Measurements from ENCODE around the gene ANK3.

Gene ANK3

GRCh38 chr10:60252688-60253087 is 137.0 kb downstream of the ANK3 start:
- Histone ChIP-seq H3K36me3 (ENCODE audit: control insufficient read depth, insufficient read depth, low read length) (no peaks in the 10 kb centered on the region), H3K4me3 (ENCODE audit: insufficient read depth, low read depth, low read length) (no peak overlapping the region), H3K9me3 (ENCODE audit: control insufficient read depth, low read length) (no peaks in the 10 kb centered on the region), H3K4me1 (ENCODE audit: control insufficient read depth, insufficient read depth, low read length) (peaks cover 3% of the 10 kb centered on the region), H3K27me3 (ENCODE audit: control insufficient read depth, insufficient read depth, low read length, poor library complexity, severe bottlenecking) (no peaks in the 10 kb centered on the region), H3K27ac (ENCODE audit: insufficient read depth, low read depth, low read length, poor library complexity, severe bottlenecking) (no peak overlapping the region)
- 93% methylated on average over 4 of the region's 4 CpGs for WGBS, 2 experiments

DNA sequence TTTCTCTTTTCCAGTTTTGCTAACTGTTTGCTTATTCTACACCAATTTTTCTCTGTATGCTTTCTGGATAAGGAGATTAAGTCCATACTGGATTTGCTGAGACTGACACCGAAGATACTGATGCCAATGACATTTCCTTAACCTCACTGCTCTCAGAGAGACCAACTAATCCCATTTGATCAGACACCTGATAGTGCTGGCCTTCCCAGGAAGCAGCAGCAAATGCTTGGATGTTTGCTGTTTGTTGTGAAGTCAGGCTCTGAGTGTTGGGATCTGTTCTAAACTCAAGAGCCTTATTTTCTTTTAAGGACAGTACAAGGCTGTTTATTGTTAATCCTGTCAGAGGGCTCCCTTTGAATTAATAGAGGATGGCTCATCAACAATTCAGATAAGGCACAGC is 143.3 kb downstream of the ANK3 start:
- Histone ChIP-seq H3K4me3 (ENCODE audit: insufficient read depth, low read depth, low read length) (no peak overlapping the region), H3K9me3 (ENCODE audit: control insufficient read depth, low read length) (no peaks in the 10 kb centered on the region), H3K4me1 (ENCODE audit: control insufficient read depth, insufficient read depth, low read length) (no peaks in the 10 kb centered on the region), H3K27ac (ENCODE audit: insufficient read depth, low read depth, low read length, poor library complexity, severe bottlenecking) (no peak overlapping the region), H3K36me3 (ENCODE audit: control insufficient read depth, insufficient read depth, low read length) (no peaks in the 10 kb centered on the region), H3K27me3 (ENCODE audit: control insufficient read depth, insufficient read depth, low read length, poor library complexity, severe bottlenecking) (no peaks in the 10 kb centered on the region)
- WGBS, 2 experiments: 88 to 100% methylated on average over 1 of the region's 1 CpG

GRCh38 chr10:60239228-60239627 is 150.4 kb downstream of the ANK3 start:
- no peaks in the 10 kb centered on the region for H3K36me3 ChIP-seq (ENCODE audit: control insufficient read depth, insufficient read depth, low read length)
- H3K27me3 ChIP-seq (ENCODE audit: control insufficient read depth, insufficient read depth, low read length, poor library complexity, severe bottlenecking): no peaks in the 10 kb centered on the region
- WGBS, 2 experiments: 100% methylated on average over 1 of the region's 1 CpG
- H3K4me3 ChIP-seq (ENCODE audit: insufficient read depth, low read depth, low read length): no peak overlapping the region
- no peaks in the 10 kb centered on the region for H3K4me1 ChIP-seq (ENCODE audit: control insufficient read depth, insufficient read depth, low read length)
- H3K27ac ChIP-seq (ENCODE audit: insufficient read depth, low read depth, low read length, poor library complexity, severe bottlenecking): no peak overlapping the region
- H3K9me3 ChIP-seq (ENCODE audit: control insufficient read depth, low read length): no peaks in the 10 kb centered on the region

DNA sequence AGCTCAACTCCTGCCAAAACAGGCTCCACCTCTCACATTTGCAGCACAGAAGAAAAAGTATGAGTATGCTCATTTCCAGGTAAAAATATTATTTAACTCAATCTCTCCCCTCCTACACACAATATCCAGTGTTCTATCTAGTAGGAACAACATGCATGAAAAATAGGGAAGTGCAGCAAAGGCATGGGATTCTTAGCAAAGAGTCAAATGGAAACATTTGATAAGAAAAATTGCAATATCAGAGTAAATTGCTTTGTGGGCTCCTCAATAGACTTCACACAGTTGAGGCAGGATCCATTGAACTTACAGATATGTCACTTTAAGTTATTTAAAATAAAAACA is 150.9 kb downstream of the ANK3 start:
- Histone ChIP-seq H3K4me1 (ENCODE audit: control insufficient read depth, insufficient read depth, low read length) (no peaks in the 10 kb centered on the region), H3K4me3 (ENCODE audit: insufficient read depth, low read depth, low read length) (no peak overlapping the region), H3K9me3 (ENCODE audit: control insufficient read depth, low read length) (no peaks in the 10 kb centered on the region), H3K36me3 (ENCODE audit: control insufficient read depth, insufficient read depth, low read length) (no peaks in the 10 kb centered on the region), H3K27ac (ENCODE audit: insufficient read depth, low read depth, low read length, poor library complexity, severe bottlenecking) (no peak overlapping the region), H3K27me3 (ENCODE audit: control insufficient read depth, insufficient read depth, low read length, poor library complexity, severe bottlenecking) (no peaks in the 10 kb centered on the region)

GRCh38 chr10:60237977-60238758 is 151.5 kb downstream of the ANK3 start:
- H3K36me3 ChIP-seq (ENCODE audit: control insufficient read depth, insufficient read depth, low read length): no peaks in the 10 kb centered on the region
- no peaks in the 10 kb centered on the region for H3K9me3 ChIP-seq (ENCODE audit: control insufficient read depth, low read length)
- no peak overlapping the region for H3K27ac ChIP-seq (ENCODE audit: insufficient read depth, low read depth, low read length, poor library complexity, severe bottlenecking)
- no peaks in the 10 kb centered on the region for H3K27me3 ChIP-seq (ENCODE audit: control insufficient read depth, insufficient read depth, low read length, poor library complexity, severe bottlenecking)
- no peaks in the 10 kb centered on the region for H3K4me1 ChIP-seq (ENCODE audit: control insufficient read depth, insufficient read depth, low read length)
- H3K4me3 ChIP-seq (ENCODE audit: insufficient read depth, low read depth, low read length): no peak overlapping the region
- WGBS, 2 experiments: 81 to 91% methylated on average over 5 to 6 of the region's 6 CpGs

- 91 to 96% methylated on average over 9 of the region's 9 CpGs for WGBS, 2 experiments
- Histone ChIP-seq H3K36me3 (ENCODE audit: control insufficient read depth, insufficient read depth, low read length) (no peaks in the 10 kb centered on the region), H3K4me1 (ENCODE audit: control insufficient read depth, insufficient read depth, low read length) (no peaks in the 10 kb centered on the region), H3K27ac (ENCODE audit: insufficient read depth, low read depth, low read length, poor library complexity, severe bottlenecking) (no peak overlapping the region), H3K9me3 (ENCODE audit: control insufficient read depth, low read length) (no peaks in the 10 kb centered on the region), H3K4me3 (ENCODE audit: insufficient read depth, low read depth, low read length) (no peak overlapping the region), H3K27me3 (ENCODE audit: control insufficient read depth, insufficient read depth, low read length, poor library complexity, severe bottlenecking) (no peaks in the 10 kb centered on the region)
These were observed 152.7 kb downstream of the ANK3 start for GRCh38 chr10:60236869-60237524.

DNA sequence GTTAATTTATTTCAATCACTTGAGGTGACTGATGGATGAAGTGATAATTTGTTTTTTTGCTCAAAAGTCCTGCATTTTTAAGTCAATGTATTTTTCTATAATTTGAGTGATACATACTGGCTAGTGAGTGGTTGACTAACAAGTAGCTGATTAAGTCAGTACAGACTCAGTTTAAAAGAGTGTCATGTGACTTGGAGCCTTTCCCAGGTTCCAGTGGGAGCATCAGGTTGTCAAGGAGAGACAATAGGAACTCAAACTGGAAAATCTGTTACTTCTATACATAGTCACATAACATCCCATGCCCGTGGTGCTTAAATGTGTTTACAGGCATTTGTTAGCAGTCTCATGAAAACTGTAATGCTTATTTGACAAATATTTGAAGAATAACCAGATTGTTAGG is 154.7 kb downstream of the ANK3 start:
- Histone ChIP-seq H3K4me3 (ENCODE audit: insufficient read depth, low read depth, low read length) (no peak overlapping the region), H3K4me1 (ENCODE audit: control insufficient read depth, insufficient read depth, low read length) (no peaks in the 10 kb centered on the region), H3K9me3 (ENCODE audit: control insufficient read depth, low read length) (no peaks in the 10 kb centered on the region), H3K27me3 (ENCODE audit: control insufficient read depth, insufficient read depth, low read length, poor library complexity, severe bottlenecking) (no peaks in the 10 kb centered on the region), H3K27ac (ENCODE audit: insufficient read depth, low read depth, low read length, poor library complexity, severe bottlenecking) (no peak overlapping the region), H3K36me3 (ENCODE audit: control insufficient read depth, insufficient read depth, low read length) (no peaks in the 10 kb centered on the region)
- 80 to 100% methylated on average over 1 of the region's 1 CpG for WGBS, 2 experiments

GRCh38 chr10:60234551-60234950 is 155.1 kb downstream of the ANK3 start:
- Histone ChIP-seq H3K4me3 (ENCODE audit: insufficient read depth, low read depth, low read length) (no peak overlapping the region), H3K27me3 (ENCODE audit: control insufficient read depth, insufficient read depth, low read length, poor library complexity, severe bottlenecking) (no peaks in the 10 kb centered on the region), H3K4me1 (ENCODE audit: control insufficient read depth, insufficient read depth, low read length) (no peaks in the 10 kb centered on the region), H3K9me3 (ENCODE audit: control insufficient read depth, low read length) (no peaks in the 10 kb centered on the region), H3K27ac (ENCODE audit: insufficient read depth, low read depth, low read length, poor library complexity, severe bottlenecking) (no peak overlapping the region), H3K36me3 (ENCODE audit: control insufficient read depth, insufficient read depth, low read length) (no peaks in the 10 kb centered on the region)
- WGBS, 2 experiments: 82 to 100% methylated on average over 3 of the region's 4 CpGs

DNA sequence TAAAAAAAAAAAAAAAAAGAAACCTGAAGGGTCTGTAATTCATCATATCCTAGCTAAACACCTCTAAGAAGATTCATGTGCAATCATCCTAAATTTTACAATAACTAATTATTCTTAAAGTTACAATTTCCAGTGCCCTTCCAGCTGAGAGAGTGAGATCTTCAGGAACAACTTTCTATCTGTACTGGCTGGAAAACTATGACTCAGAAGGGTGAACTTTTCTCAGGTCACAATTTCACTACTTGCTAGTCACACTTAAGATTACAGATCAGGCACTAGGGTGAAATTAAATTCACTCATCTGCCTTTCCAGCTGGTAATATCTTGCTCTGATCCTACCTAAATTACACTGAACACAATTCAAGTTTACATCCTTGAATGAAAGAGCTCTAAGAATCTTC is 158.8 kb downstream of the ANK3 start:
- Histone ChIP-seq H3K4me3 (ENCODE audit: insufficient read depth, low read depth, low read length) (no peak overlapping the region), H3K27me3 (ENCODE audit: control insufficient read depth, insufficient read depth, low read length, poor library complexity, severe bottlenecking) (no peaks in the 10 kb centered on the region), H3K36me3 (ENCODE audit: control insufficient read depth, insufficient read depth, low read length) (no peaks in the 10 kb centered on the region), H3K4me1 (ENCODE audit: control insufficient read depth, insufficient read depth, low read length) (no peaks in the 10 kb centered on the region), H3K9me3 (ENCODE audit: control insufficient read depth, low read length) (no peaks in the 10 kb centered on the region), H3K27ac (ENCODE audit: insufficient read depth, low read depth, low read length, poor library complexity, severe bottlenecking) (no peak overlapping the region)

- Histone ChIP-seq H3K9me3 (ENCODE audit: control insufficient read depth, low read length) (no peaks in the 10 kb centered on the region), H3K4me1 (ENCODE audit: control insufficient read depth, insufficient read depth, low read length) (no peaks in the 10 kb centered on the region), H3K4me3 (ENCODE audit: insufficient read depth, low read depth, low read length) (no peak overlapping the region), H3K36me3 (ENCODE audit: control insufficient read depth, insufficient read depth, low read length) (no peaks in the 10 kb centered on the region), H3K27me3 (ENCODE audit: control insufficient read depth, insufficient read depth, low read length, poor library complexity, severe bottlenecking) (no peaks in the 10 kb centered on the region), H3K27ac (ENCODE audit: insufficient read depth, low read depth, low read length, poor library complexity, severe bottlenecking) (no peak overlapping the region)
- WGBS, 2 experiments: 92 to 93% methylated on average over 7 of the region's 8 CpGs
These were observed 165.5 kb downstream of the ANK3 start for GRCh38 chr10:60224066-60224705.
